ENCODE results near the gene EIF4G3.
"Not testable (repeated sequence)": the region's sequence is repeated elsewhere in the genome, so short reads cannot be mapped to it uniquely, and the experiment has no call there.

Gene EIF4G3

DNA sequence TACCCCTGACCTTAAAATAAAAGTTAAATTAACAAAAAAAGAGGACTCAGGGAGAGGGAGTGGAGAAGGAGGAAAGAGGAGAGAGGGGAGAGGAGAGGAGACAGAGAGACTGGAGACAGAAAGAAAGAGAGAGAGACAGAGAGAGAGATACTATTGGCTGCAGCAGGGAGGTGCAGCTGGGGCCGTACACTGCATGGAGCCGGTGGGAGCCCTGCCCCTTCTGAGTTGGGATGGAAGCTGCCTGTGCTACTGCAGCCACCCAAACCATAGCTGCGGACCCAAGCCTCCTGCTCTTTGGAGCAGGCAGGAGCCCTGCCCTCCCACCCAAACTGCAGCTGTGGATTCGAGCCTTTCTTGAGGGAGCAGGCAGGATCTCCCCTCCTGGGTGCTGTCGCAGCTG, 356.9 kb downstream of the EIF4G3 start:
- H3K4me3 ChIP-seq (ENCODE audit: low read length) = no peak overlapping the region
- no peaks in the 10 kb centered on the region for H3K4me1 ChIP-seq (ENCODE audit: insufficient read depth, low read length)
- H3K9me3 ChIP-seq (ENCODE audit: low read length) = peaks cover 6% of the 10 kb centered on the region
- H2AFZ ChIP-seq (ENCODE audit: low read depth, low read length) = no peak overlapping the region
- peaks cover 47% of the 10 kb centered on the region for H3K36me3 ChIP-seq (ENCODE audit: insufficient read depth, low read length)
- H3K27me3 ChIP-seq (ENCODE audit: insufficient read depth, low read length) = no peaks in the 10 kb centered on the region

- no peak overlapping the region for H3K4me3 ChIP-seq (ENCODE audit: low read length)
- H3K27me3 ChIP-seq (ENCODE audit: insufficient read depth, low read length) = no peaks in the 10 kb centered on the region
- H3K4me1 ChIP-seq (ENCODE audit: insufficient read depth, low read length) = no peaks in the 10 kb centered on the region
- no peak overlapping the region for H2AFZ ChIP-seq (ENCODE audit: low read depth, low read length)
- H3K9me3 ChIP-seq (ENCODE audit: low read length) = peaks cover 6% of the 10 kb centered on the region
- peaks cover 33% of the 10 kb centered on the region for H3K36me3 ChIP-seq (ENCODE audit: insufficient read depth, low read length)
Observed at GRCh38 chr1:20814534-20814871, 362.2 kb downstream of the EIF4G3 start.

GRCh38 chr1:20811916-20812315, 364.8 kb downstream of the EIF4G3 start:
- Histone ChIP-seq H3K4me3 (ENCODE audit: low read length) (no peak overlapping the region), H3K36me3 (ENCODE audit: insufficient read depth, low read length) (peaks cover 27% of the 10 kb centered on the region), H2AFZ (ENCODE audit: low read depth, low read length) (no peak overlapping the region), H3K27me3 (ENCODE audit: insufficient read depth, low read length) (no peaks in the 10 kb centered on the region), H3K9me3 (ENCODE audit: low read length) (no peaks in the 10 kb centered on the region), H3K4me1 (ENCODE audit: insufficient read depth, low read length) (no peaks in the 10 kb centered on the region)

DNA sequence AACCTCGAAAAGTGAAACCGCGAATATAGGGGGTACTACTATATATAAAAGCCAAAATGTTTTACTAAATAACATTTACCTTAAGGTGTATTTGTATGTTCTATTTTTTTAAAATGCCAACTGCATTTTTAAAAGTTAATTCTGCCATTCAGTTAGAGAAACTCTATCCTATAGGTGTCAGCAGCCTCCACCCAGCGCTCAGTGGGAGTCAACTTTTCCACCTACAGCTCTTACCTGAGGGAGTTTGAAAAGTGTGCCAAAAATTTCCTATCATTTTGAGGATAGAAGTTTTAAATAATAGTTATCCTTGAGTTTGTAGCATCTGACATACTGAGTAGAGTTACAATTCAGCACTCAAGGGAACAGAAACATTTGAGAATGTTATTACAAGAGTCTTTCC, 383.5 kb downstream of the EIF4G3 start:
- no peaks in the 10 kb centered on the region for H3K9me3 ChIP-seq (ENCODE audit: low read length)
- H3K36me3 ChIP-seq (ENCODE audit: insufficient read depth, low read length) = no peaks in the 10 kb centered on the region
- H3K4me1 ChIP-seq (ENCODE audit: insufficient read depth, low read length) = peaks cover 3% of the 10 kb centered on the region
- no peak overlapping the region for H2AFZ ChIP-seq (ENCODE audit: low read depth, low read length)
- no peak overlapping the region for H3K4me3 ChIP-seq (ENCODE audit: low read length)
- H3K27me3 ChIP-seq (ENCODE audit: insufficient read depth, low read length) = no peaks in the 10 kb centered on the region

DNA sequence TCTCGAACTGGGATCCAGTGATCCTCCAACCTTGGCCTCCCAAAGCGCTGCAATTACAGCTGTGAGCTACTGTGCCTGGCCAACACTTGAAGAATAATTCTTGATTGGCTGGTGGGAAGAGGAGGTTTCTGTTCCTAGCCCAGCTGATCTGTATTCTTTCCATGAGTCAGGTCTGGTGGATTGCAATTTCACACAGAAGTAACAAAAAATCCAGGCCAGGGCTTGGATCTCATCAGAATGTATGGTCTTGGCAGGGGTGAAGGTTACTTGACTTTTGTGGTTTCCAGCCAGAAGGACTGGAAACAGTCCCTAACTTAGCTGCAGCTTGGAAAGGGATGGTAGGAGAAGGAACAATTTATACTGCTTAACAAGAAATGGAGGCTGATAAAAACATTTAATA, 384.5 kb downstream of the EIF4G3 start:
- H3K36me3 ChIP-seq (ENCODE audit: insufficient read depth, low read length) = no peaks in the 10 kb centered on the region
- H2AFZ ChIP-seq (ENCODE audit: low read depth, low read length) = no peak overlapping the region
- no peaks in the 10 kb centered on the region for H3K27me3 ChIP-seq (ENCODE audit: insufficient read depth, low read length)
- H3K4me1 ChIP-seq (ENCODE audit: insufficient read depth, low read length) = peaks cover 6% of the 10 kb centered on the region
- H3K4me3 ChIP-seq (ENCODE audit: low read length) = no peak overlapping the region
- H3K9me3 ChIP-seq (ENCODE audit: low read length) = no peaks in the 10 kb centered on the region

DNA sequence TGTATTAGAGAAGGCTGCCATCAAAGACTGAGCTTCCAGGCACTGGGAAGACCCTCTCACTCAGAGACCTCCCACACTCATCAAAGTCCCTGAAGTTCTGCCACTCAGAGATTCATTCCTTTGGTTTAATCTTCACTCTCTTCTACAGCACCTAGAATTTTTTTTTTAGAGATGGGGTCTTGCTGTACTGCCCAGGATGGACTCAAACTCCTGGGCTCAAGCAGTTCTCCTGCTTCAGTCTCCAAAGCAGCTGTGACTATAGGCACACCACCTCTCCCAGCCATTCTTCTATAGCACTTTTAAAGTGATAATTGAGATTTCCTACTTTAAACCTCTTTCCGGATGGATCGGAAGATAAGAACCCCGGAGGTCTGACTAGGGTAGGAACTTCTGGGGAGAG, 385.9 kb downstream of the EIF4G3 start:
- H3K9me3 ChIP-seq (ENCODE audit: low read length) = no peaks in the 10 kb centered on the region
- peaks cover 6% of the 10 kb centered on the region for H3K4me1 ChIP-seq (ENCODE audit: insufficient read depth, low read length)
- H2AFZ ChIP-seq (ENCODE audit: low read depth, low read length) = no peak overlapping the region
- no peaks in the 10 kb centered on the region for H3K27me3 ChIP-seq (ENCODE audit: insufficient read depth, low read length)
- H3K36me3 ChIP-seq (ENCODE audit: insufficient read depth, low read length) = no peaks in the 10 kb centered on the region
- no peak overlapping the region for H3K4me3 ChIP-seq (ENCODE audit: low read length)

DNA sequence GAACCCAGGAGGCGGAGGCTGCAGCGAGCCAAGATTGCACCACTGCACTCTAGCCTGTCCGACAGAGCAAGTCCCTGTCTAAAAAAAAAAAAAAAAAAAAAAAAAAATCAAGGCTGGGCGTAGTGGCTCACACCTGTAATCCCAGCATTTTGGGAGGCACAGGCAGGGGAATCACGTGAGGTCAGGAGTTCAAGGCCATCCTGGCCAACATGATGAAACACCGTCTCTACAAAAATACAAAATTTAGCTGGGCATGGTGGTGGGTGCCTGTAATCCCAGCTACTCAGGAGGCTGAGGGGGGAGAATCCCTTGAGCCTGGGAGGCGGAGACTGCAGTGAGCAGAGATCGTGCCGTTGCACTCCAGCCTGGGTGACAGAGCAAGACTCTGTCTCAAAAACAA, 387.1 kb downstream of the EIF4G3 start:
- peaks cover 15% of the 10 kb centered on the region for H3K4me1 ChIP-seq (ENCODE audit: insufficient read depth, low read length)
- not testable (repeated sequence) for H3K27me3 ChIP-seq (ENCODE audit: insufficient read depth, low read length); H3K4me3 ChIP-seq (ENCODE audit: low read length); H3K9me3 ChIP-seq (ENCODE audit: low read length); H3K36me3 ChIP-seq (ENCODE audit: insufficient read depth, low read length); H2AFZ ChIP-seq (ENCODE audit: low read depth, low read length)

- Histone ChIP-seq H3K9me3 (ENCODE audit: low read length) (no peaks in the 10 kb centered on the region), H2AFZ (ENCODE audit: low read depth, low read length) (peak overlapping the region; percentile 63), H3K4me3 (ENCODE audit: low read length) (peak overlapping the region; percentile 75), H3K36me3 (ENCODE audit: insufficient read depth, low read length) (no peaks in the 10 kb centered on the region), H3K27me3 (ENCODE audit: insufficient read depth, low read length) (no peaks in the 10 kb centered on the region), H3K4me1 (ENCODE audit: insufficient read depth, low read length) (peaks cover 16% of the 10 kb centered on the region)
Observed at GRCh38 chr1:20787840-20788795, 388.6 kb downstream of the EIF4G3 start.

DNA sequence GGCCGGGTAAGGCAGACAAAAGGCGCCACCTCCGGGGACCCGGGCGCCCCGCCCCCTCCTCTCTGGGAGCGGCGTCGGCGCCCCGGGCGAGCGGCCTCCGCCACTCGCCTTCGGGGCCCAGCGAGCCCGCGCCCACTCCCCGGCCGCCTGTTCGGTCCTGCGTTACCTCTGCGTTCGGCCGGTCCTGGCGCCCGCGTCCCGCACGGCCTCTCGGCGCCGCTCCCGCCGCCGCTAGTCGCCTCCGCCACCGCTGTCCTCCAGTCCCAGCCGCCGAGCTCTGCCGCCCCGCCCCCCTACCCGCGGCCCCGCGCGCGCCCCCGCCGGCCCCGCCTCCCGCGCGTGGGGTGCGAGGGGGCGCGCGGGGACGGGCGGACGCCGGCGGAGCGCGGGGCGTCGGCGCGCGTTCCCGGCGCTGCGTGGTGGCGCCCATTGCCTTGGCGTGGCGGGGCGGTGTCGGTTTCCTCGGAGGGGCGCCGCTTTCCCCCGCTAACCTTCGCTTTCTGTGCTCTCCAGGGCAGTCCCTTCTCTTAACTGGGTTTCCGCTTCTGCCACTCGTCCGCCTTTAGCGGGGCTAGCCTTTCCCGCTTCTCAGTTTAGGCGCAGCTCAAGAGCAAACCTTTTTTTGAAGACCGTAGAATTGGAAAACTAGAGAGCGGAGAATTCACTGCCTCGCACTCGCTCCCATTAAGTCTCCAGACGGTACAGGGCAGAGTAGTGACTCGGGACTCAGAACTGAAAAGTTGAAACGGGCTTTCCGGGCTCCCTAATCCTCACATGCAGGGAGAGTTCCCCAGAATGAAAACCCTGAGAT, 389.5 kb downstream of the EIF4G3 start, which contains the start of gene HP1BP3:
Gene HP1BP3 (minus strand): TSS at position 279 of the 811 bp plus-strand sequence. CDS start 6,867 bp downstream, outside the sequence.
- peak within 1 kb of the TSS; percentile 75 for H3K4me3 ChIP-seq (ENCODE audit: low read length)
- H3K27me3 ChIP-seq (ENCODE audit: insufficient read depth, low read length) = no peaks in the 10 kb centered on the region
- H3K9me3 ChIP-seq (ENCODE audit: low read length) = no peaks in the 10 kb centered on the region
- H3K36me3 ChIP-seq (ENCODE audit: insufficient read depth, low read length) = no peaks in the 10 kb centered on the region
- H3K4me1 ChIP-seq (ENCODE audit: insufficient read depth, low read length) = peaks cover 16% of the 10 kb centered on the region
- peak within 1 kb of the TSS; percentile 63 for H2AFZ ChIP-seq (ENCODE audit: low read depth, low read length)

DNA sequence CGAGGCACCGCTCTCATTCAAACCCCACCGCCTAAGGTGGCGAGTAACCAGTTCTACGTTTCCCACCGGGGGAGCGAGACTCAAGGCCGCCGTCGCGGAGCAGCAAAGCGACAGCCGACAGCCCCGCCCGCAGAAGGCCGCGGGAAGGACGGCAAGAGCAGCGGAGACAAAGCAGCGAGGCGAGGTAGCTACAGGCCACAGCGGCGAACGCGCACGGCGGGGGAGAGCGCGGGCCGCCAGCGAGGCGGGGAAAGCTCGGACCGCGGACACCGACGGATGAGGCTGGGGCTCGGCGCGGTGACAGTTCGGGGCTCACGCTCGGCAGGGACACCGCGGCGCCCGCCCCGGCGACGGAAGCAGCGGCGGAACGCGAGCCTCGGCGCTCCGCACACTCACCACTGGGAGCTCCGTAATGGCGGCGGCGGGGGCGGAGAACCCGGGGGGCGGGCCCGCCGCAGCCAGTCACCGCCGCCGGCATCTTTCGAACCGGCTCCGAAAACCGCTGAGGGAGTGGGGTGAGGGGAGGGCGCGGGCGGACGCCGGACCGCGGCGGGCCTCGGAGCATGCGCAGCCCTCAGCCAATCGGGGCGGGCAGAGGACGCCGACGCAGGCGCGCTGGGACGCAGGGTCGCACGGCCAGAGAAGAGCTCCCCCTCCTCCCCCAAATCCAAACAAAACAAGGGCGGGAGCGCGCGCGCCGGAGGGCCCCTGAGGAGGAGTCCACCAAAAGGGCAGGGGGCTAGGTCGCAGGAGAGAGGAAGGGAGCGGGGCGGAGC, 390.3 kb downstream of the EIF4G3 start:
- Histone ChIP-seq H3K4me1 (ENCODE audit: insufficient read depth, low read length) (peaks cover 16% of the 10 kb centered on the region), H2AFZ (ENCODE audit: low read depth, low read length) (no peak overlapping the region), H3K4me3 (ENCODE audit: low read length) (peak overlapping the region; percentile 75), H3K9me3 (ENCODE audit: low read length) (no peaks in the 10 kb centered on the region), H3K27me3 (ENCODE audit: insufficient read depth, low read length) (no peaks in the 10 kb centered on the region), H3K36me3 (ENCODE audit: insufficient read depth, low read length) (peaks cover 3% of the 10 kb centered on the region)

DNA sequence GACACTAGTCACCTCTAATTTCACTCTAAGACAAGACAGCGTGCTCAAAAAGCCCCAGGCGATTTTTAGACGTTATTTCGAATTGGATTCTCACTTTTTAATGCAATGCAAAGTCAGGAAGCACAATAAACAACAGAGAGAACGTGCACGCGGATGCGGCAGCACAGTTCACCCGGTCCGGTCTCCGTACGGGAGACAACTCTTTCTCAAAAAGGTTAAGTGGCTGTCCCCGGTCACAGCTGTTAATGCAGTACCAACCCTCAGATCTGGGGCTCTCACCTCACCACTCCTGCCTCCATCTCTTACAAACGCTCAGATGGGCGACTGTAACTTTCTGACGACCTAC, 390.8 kb downstream of the EIF4G3 start:
- no peaks in the 10 kb centered on the region for H3K9me3 ChIP-seq (ENCODE audit: low read length)
- no peak overlapping the region for H2AFZ ChIP-seq (ENCODE audit: low read depth, low read length)
- peak overlapping the region; percentile 75 for H3K4me3 ChIP-seq (ENCODE audit: low read length)
- H3K27me3 ChIP-seq (ENCODE audit: insufficient read depth, low read length) = no peaks in the 10 kb centered on the region
- H3K36me3 ChIP-seq (ENCODE audit: insufficient read depth, low read length) = peaks cover 3% of the 10 kb centered on the region
- peaks cover 19% of the 10 kb centered on the region for H3K4me1 ChIP-seq (ENCODE audit: insufficient read depth, low read length)

DNA sequence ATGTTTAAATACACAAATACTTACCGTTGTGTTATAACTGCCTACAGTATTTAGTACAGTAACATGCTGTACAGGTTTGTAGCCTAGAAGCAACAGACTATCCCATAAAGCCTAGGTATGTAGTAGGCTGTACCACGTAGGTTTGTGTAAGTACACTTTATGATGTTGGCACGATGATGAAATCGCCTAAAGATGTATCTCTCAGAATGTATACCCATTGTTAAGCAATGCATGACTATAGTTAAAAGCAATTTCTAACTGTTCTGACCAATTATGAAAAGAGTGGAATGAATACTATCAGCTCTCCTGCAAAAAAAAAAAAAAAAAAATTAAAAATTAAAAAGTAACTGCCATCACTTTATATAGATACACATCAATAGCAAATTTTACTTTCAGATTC, 401.0 kb downstream of the EIF4G3 start:
- Histone ChIP-seq H3K4me1 (ENCODE audit: insufficient read depth, low read length) (no peaks in the 10 kb centered on the region), H3K36me3 (ENCODE audit: insufficient read depth, low read length) (peaks cover 86% of the 10 kb centered on the region), H3K4me3 (ENCODE audit: low read length) (no peak overlapping the region), H2AFZ (ENCODE audit: low read depth, low read length) (no peak overlapping the region), H3K27me3 (ENCODE audit: insufficient read depth, low read length) (no peaks in the 10 kb centered on the region), H3K9me3 (ENCODE audit: low read length) (no peaks in the 10 kb centered on the region)

GRCh38 chr1:20771780-20772179, 404.9 kb downstream of the EIF4G3 start:
- H3K36me3 ChIP-seq (ENCODE audit: insufficient read depth, low read length) = peaks cover 98% of the 10 kb centered on the region

More at GRCh38 chr1:20771780-20772179, 404.9 kb downstream of the EIF4G3 start:
- Histone ChIP-seq H3K4me1 (ENCODE audit: insufficient read depth, low read length) (no peaks in the 10 kb centered on the region), H3K9me3 (ENCODE audit: low read length) (no peaks in the 10 kb centered on the region), H2AFZ (ENCODE audit: low read depth, low read length) (no peak overlapping the region), H3K4me3 (ENCODE audit: low read length) (no peak overlapping the region), H3K27me3 (ENCODE audit: insufficient read depth, low read length) (no peaks in the 10 kb centered on the region)

Data from neuron (in vitro differentiated cells).